HG03103 (cell line): Measurements from ENCODE around the gene MAP3K14.

ENCODE experiments used
- ATAC-seq: cut with Tn5 transposase; IDR thresholded peaks from one replicate; pipeline ENCODE4 v1.9.1; 2021; ENCODE audit warnings: low read depth; ENCODE audit not compliant: unreplicated experiment

Gene MAP3K14

GRCh38 chr17:45287526-45288500 is 29.0 kb downstream of the MAP3K14 start:
- ATAC-seq, result no peak

GRCh38 chr17:45286286-45286685 is 30.5 kb downstream of the MAP3K14 start:
- ATAC-seq, result no peak

- no peak for ATAC-seq
These were observed 32.4 kb downstream of the MAP3K14 start for GRCh38 chr17:45284176-45285140.

- no peak for ATAC-seq
These were observed 33.1 kb downstream of the MAP3K14 start for GRCh38 chr17:45283711-45284110.

GRCh38 chr17:45282683-45283644 is 33.9 kb downstream of the MAP3K14 start:
- no peak for ATAC-seq

GRCh38 chr17:45279898-45280297 is 36.9 kb downstream of the MAP3K14 start:
- no peak for ATAC-seq

- ATAC-seq, result no peak
These were observed 38.8 kb downstream of the MAP3K14 start for GRCh38 chr17:45277992-45278391.

GRCh38 chr17:45277216-45277849 is 39.5 kb downstream of the MAP3K14 start:
- no peak for ATAC-seq

- no peak for ATAC-seq
These were observed 40.8 kb downstream of the MAP3K14 start for GRCh38 chr17:45276031-45276430.

- no peak for ATAC-seq
These were observed 42.8 kb downstream of the MAP3K14 start for GRCh38 chr17:45274033-45274432.

- ATAC-seq, result no peak
These were observed 43.3 kb downstream of the MAP3K14 start for GRCh38 chr17:45273551-45273957.

- ATAC-seq, result no peak
These were observed 45.2 kb downstream of the MAP3K14 start for GRCh38 chr17:45271603-45272002.

GRCh38 chr17:45270828-45271418 is 45.9 kb downstream of the MAP3K14 start:
- no peak for ATAC-seq

GRCh38 chr17:45269912-45270311 is 46.9 kb downstream of the MAP3K14 start:
- ATAC-seq, result no peak

- ATAC-seq, result no peak
These were observed 49.3 kb downstream of the MAP3K14 start for GRCh38 chr17:45267436-45268055.

GRCh38 chr17:45266372-45266926 is 50.4 kb downstream of the MAP3K14 start:
- no peak for ATAC-seq

GRCh38 chr17:45265821-45266220 is 51.0 kb downstream of the MAP3K14 start:
- ATAC-seq, result no peak

- no peak for ATAC-seq
These were observed 51.8 kb downstream of the MAP3K14 start for GRCh38 chr17:45264988-45265387.
